GM19452 (cell line): Measurements from ENCODE around the gene DIP2C.
"Not testable (repeated sequence)": the region's sequence is repeated elsewhere in the genome, so short reads cannot be mapped to it uniquely, and the experiment has no call there.

Source experiments
- ATAC-seq: cut with Tn5 transposase; IDR thresholded peaks from one replicate; pipeline ENCODE4 v1.9.1; 2021; ENCODE audit not compliant: unreplicated experiment

The DIP2C gene

DNA sequence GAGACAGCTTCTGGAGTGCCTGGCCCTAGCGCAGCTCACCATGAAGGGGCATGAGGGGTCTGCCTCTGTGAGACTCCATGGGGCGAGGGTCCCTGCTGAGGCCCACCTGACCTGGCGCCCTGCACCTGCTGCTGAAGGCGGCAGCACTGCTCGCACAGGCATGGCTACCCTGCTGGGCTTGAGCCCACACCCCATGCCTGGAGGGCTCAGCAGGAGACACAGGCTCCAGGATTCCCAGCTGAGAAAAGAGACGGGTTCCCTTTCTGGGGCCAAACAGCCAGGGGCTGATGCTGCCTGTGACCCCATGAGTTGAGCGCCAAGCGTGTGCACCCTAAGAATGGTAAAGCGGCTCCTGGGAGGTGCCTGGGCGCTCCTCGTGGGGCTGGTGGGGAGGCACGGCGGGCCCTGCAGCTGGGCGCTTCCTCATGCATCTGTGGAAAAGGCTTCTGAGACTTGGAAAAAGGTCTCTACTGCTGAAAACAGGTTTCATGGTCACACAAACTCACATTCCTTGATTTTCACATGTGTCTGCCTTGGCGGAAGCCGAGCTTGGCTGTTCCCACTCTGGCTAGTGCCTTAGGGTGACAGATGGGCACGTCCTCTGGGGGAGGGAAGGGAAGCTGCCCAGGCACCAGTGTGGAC lies 320.8 kb downstream of the DIP2C start:
- no peak for ATAC-seq

DNA sequence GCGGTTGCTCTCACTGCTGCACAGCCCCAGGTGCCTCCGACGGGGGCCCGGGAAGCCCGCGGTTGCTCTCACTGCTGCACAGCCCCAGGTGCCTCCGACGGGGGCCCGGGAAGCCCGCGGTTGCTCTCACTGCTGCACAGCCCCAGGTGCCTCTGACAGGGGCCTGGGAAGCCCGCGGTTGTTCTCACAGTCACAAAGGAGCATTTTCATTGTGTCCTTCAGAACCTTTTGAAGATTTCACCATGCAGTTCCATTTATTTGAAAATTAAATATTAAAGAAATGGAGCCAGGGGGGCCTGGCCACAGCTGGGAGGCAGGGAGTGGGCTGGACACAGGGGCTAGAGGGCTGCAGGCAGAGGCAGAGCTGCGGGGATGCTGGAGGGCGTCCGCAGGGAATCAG lies 321.4 kb downstream of the DIP2C start:
- ATAC-seq = not testable (repeated sequence)

DNA sequence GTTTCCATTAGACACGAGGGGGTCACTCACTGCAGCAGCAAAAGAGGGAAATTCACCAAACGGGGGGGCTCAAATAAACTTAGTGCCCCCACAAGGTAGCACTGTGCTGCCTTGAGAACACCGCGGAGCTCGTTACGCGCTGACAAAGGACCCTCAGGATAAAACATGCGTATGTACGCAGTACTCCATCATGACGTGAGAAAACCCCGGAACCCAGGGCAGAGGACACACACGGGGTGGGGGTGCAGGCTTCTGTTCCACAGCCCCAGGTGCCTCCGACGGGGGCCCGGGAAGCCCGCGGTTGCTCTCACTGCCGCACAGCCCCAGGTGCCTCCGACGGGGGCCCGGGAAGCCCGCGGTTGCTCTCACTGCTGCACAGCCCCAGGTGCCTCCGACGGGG lies 321.8 kb downstream of the DIP2C start:
- no peak for ATAC-seq

DNA sequence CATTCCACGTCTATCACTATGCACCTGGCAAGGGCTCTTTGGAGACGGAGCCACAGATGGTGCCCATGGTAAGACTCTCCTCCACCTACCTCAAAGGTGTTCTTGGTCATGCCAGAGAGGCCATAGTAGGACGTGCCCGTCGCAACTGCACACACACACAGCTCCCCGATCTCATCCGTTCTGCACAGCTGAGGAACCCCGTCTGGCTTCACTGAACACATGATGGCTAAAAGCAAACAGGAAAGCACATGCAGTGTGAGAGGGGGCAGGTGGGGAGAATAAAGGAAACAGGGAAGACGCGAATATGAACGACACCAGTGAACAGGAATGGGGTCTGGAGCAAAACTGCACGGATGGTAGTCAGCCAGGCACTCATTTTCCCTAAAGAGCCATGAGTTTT lies 323.3 kb downstream of the DIP2C start:
- no peak for ATAC-seq

DNA sequence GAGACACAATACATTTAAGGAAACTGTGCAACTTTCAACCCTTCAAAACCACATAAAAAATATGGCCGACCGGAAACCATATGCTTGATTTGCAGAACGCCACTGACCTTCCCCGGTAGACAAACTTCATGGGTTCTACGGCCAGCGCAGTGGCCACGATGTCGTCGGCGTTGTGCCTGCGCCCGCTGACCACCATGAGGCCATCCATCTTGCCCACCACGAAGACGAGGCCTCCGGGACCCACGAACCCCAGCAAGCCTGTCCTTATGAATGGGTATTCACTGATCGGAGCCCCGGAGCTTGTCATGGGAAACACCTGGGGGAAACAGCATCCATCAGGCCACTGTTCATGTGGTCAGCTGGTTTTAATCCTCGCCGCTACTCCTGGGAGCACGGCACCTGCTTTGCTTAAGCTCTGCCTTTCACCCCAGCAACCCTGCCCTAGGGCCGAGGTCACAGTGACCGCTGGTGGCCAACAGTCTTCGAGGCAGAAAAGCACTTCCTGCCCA lies 325.1 kb downstream of the DIP2C start:
- ATAC-seq = no peak

DNA sequence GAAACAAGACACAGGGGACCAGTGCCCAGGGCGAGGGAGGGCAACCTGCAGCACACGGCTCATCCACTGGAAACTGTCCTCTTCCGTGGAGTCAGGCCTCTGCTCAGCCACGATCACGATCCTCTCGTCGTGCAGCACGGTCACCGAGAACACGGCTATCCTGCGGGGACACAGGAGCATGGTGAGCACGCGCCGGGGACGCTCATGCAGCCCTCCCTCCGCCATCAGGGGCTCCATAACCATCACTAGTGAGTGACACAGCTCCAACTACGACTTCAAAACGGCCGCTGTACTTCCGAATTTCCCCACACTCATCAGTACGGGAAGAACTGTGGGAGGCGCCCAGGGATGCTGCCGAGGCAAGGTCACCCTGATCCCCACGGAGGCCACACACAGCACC lies 326.3 kb downstream of the DIP2C start:
- ATAC-seq = no peak

DNA sequence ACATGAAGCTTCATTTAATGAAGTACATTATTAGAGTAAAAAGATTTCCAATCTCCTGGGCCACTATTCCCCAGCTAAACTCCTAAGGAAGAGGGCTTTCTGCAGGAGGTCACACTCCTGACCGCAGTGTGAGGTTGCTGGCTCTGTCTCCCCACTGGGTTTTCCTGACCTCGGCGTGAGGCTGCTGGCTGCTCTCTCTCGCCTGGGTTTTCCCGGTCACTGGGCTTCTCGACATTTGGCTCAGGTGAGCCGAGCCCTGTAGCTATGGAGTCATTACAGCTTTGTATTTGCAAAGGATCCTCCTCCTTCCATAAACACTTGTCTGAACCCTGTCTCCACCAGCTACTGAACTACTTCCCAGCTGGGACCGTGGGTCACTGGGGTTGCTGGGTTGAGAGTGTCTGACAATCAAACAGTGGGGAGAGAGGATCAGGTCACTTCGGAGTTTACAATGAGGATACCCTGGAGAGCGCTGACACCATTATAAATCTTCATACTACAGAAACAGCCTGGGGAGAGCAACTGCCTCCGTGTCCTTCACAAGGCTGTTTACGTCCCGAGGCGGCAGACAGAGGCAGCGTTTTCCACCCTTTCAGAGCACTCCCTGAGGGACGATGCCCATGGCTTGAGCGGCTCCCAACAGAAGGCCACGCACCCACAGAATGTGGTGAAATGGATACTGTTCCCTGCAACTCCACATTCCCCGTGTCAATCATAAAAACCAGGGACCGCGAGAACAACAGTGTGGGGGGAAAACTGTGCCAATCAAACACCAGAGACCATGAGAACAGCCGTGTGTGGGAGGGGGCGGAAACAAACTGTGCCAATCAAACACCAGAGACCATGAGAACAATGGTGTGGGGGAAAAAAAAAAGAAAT lies 328.0 kb downstream of the DIP2C start:
- ATAC-seq = no peak

DNA sequence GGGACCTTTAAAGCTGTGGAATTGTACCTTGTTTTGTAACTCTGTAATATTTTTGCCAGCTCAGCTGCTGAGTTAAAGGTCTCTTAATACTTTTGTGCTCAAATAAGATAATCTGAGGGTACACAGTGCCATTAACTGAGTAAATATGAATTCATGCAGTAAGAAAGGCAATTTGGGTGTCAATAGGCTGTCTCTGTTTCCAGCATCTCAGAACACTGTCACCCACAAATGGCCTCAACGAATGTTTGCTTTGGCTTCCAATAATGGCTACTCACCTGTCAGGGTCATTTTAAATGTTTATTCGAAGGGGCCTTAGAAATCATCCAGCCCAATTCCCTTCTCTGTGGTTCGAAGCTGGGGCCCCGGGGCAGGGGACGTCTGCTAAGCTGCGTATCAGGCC lies 328.8 kb downstream of the DIP2C start:
- ATAC-seq = no peak

DNA sequence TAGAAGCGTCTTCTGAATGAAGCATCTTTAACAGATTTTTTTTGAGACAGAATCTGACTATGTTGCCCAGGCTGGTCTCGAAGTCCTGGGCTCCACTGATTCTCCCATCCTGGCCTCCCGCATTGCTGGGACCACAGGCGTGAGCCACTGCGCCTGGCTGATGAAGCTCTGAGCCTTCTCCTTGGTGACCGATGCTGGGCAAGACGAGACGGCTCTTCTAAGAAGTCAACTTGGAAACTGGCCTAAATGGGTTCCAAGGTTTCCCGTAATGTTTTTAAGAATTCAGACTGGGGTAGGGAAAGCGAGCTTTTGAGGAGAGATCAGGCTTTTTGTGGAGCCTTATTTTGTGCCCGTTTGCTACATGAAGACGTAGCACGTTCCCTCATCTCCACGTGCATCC lies 329.7 kb downstream of the DIP2C start:
- ATAC-seq = no peak

DNA sequence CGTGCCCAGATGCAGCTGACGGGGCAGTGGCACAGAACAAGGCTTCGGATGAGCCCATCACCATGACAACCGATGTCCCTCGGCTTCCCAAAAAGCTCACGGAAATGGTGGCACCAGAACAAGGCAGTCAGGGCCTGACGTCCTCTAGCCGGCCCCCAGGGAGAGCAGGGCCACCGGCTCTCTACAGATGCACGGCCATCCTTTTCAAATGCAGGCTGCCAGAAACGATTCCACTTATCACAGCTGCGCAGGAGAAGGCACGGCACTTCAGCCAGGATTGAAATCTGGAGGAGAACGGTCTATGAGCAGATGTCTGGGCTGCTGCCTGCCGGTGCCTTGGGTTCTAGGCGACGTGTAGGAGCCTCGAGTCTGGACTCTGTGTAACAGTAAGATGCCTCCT lies 330.4 kb downstream of the DIP2C start:
- no peak for ATAC-seq

DNA sequence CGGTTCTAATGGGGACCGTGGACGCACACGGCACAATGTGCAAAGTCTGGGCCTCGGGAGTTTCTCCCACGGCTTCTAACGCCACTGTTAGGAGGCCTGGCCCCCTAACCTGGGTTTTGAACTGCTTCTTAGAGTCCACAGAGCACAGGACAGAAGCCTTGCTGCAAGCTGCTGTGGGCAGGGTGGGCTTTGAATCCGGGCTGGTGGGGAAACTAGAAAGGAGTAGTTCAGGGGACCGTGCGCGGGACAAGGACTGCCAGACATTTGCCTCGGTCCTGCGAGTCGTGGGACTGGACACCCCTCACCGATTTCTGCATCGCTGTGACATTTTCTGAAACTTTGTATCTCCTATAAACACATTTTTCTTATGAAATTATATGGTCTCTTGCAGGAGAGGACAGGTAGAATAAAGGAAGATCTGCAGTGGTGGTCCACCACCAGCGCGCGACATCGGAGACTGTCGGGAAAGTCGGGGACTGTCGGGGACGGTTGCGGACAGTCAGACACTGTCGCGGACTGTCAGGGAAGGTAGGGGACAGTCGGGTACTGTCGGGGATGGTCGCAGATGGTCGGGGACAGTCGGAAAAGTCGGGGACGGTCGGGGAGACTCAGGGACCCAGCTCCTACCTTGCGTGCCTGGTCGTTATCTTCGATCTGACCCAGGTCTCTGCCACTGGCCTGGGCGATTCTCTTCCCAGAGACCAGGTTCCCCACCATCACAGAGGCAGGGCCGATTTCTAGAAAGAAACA lies 332.1 kb downstream of the DIP2C start:
- no peak for ATAC-seq

DNA sequence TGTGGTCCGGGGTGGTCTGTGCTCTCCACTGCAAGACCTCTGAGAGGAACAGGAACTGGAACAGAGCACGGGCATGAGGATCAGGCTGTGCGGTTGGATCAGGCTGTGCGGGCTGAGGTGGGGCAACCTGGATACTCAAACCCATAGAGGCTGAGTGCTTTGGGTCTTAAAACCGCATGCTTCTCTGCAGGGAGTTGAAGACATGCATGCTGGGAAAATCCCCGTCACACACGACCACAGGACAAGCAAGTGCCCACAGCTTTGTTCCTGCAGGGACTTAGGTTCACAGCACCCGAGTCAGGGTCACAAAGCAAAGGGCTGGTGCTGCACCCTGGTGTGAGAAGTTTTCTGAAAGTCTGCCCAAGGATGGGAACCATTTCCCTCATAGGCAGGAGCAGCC lies 333.0 kb downstream of the DIP2C start:
- ATAC-seq = no peak

DNA sequence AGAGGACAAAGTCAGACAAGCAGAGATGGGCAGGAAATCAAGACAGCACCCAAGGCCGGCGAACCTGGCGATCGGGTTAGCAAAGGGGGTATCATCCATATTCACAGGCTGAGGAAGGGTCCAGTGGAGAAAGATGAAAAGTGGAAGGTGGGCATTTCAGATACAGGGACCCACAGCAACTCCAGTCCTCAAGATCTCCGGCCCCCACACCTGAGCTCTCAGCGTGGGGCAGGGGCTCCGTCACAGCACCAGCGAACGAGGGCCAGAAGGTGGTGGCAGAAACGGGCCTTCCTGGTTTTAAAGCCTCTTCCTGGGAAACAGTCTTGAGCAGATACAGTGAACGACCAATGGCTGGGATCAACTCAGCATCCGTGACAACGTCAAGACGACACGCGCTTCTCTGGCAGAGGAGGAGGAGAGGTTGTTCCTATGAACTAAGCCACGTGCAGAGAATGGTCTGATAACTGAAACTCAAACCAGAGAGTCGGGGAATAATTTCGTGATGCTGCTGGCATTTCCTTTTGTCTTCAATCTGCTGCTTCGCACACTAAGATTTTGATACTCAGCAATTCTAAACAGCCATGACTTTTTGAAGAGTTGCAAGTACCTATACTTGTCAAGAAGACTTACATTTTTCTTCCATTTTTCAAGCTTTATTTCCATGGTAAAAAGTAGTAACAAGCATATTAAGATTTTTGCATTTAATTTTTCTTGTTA lies 334.4 kb downstream of the DIP2C start:
- ATAC-seq = no peak

DNA sequence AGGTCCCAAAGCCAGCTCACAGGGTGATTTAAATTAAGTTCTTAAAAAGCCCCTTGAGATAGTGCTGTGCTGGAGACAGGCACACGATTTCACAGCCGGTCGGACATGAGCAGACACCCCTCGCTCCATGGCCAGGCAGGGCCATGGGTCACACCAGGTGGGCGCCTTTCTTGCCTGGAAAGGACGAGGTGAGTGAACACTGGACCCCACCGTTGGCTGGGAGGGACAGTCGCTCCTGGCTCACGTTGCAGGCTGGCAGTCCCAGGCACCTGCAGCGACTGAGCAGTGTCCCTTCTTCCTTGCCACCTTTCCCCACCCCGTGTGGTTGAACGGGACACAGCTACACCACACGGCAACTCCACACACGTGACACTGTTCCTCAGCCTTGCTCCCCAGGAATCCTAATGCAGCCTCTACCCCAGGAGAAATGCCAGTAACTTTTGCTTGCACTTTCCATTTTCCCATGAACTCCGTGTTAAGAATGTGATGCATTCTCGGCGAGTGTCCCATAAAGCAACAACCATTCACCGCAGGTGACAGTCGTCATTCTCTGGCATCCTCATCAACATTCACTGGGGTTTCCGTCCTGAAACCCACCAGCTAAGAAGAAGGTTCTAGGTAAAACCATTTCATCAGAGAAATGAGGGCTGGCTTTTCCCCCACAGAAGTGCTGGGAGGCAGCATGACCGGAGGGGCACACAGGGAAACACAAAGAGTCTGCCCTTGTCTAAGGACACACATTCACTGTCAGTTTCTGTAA lies 336.8 kb downstream of the DIP2C start:
- no peak for ATAC-seq

DNA sequence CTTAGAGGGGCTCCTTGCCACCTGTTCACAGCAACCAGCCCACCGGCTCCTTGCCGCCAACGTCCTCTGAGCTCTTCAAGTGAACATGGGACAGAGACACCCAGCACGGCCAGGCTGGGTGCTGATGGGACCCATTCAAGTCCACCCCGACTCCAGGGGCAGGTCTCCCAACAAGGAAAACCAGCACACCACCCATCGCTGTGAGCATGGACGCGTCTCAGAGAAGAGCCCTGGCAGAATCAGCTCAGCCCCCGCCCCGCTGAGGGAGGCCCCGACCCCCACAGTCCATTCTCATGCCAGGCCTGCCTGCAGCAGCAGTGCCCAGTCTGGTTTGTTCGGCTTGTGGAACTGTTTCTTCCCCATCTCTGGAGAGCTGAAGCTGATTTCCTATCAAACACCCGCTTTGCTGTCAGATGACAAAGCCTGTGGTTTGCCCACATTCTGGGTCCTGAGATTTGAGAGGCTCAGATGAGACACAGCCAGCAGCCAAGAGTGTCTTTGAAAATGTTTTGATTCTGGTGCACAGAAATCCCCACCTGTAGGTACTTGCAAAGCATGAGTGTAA lies 337.6 kb downstream of the DIP2C start:
- ATAC-seq = no peak

DNA sequence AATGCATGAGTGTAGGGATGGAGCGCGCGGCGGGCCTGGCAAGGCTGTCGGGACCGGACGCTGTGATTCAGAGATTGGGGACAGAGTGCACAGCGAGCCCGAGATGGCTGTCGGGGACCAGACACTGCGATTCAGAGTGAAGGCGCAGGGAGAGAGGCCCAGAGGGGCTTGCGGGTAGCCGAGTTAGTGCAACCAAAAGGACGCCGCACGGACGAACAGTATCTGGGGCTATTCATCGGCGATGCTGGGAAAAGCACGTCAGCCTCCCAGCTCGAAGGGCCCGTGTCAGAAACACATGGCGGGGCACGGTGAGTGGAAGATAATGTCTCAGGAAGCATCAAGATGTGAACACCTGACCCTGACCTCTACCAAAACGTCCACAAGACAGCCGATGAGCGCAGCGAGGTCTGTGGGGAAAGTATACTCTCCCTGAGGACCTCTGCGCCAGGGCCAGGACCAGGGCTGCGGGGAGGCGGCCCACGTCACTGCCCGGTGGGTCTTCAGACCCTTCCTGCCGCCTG lies 338.4 kb downstream of the DIP2C start:
- ATAC-seq = no peak

DNA sequence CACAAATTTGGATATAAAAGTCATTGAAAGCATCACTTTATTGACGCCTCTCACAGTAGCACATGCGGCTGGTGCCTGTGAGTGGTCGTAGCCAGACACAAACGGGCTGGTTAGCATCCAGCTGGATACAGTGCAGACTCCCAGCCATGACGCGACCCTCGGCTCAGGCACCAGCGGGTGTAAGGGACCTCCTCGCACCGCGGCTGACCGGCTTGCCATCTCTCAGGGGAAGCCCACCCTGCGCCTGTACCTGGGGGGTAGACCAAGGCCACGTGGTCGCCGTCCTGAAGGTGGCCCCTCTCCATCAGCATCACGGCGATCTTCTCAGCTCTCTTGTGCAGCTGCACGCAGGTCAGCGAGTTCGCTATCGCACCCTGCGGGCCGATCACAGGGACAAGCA lies 340.4 kb downstream of the DIP2C start:
- ATAC-seq = no peak

DNA sequence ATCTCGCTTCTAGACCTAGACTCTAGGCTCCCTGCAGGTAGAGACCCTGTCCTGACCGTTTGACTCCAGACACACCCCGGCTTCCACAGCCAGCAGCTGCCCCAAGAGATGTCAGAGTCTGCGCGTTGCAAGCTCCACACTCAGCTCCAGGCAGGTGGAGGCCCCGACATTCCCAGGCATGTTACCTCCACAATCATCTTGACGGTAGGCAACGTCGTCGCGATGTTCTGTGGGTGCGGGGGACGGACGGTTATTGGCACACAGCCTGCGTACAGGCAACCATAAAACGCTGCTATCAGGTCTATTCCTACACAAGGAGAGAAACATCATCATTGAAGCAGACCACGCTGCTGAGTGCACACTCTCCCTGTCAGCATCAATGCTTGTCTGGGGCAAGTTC lies 341.0 kb downstream of the DIP2C start:
- no peak for ATAC-seq

DNA sequence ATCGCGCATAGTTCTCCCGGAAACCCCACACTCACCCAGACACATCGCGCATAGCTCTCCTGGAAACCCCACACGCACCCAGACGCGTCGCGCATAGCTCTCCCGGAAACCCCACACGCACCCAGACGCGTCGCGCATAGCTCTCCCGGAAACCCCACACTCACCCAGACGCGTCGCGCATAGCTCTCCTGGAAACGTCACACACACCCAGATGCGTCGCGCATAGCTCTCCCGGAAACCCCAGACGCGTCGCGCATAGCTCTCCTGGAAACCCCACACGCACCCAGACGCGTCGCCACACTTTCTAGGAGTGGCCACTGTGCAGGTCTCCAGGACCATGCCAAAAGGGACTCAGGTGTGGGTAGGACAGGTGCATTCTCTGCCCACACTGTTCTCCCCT lies 341.7 kb downstream of the DIP2C start:
- not testable (repeated sequence) for ATAC-seq

DNA sequence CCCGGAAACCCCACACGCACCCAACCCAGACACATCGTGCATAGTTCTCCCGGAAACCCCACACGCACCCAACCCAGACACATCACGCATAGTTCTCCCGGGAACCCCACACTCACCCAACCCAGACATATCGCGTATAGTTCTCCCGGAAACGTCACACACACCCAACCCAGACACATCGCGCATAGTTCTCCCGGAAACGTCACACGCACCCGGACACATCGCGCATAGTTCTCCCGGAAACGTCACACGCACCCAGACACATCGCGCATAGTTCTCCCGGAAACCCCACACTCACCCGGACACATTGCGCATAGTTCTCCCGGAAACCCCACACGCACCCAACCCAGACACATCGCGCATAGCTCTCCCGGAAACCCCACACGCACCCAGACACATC lies 342.3 kb downstream of the DIP2C start:
- not testable (repeated sequence) for ATAC-seq
